Kidney epithelial cell (primary cell): Measurements from ENCODE around the gene NDUFS8. TPM values are rescaled to one million over a fixed set of nuclear protein-coding genes. Genes with fewer than 3 reads are reported as not detected.
"Not testable (repeated sequence)": the region's sequence is repeated elsewhere in the genome, so short reads cannot be mapped to it uniquely, and the experiment has no call there.

ENCODE experiments used
- DNase-seq: peaks from one replicate; pipeline ENCODE4 v3.0.0-alpha.2; 2010; ENCODE audit warnings: low read depth
- H3K27me3 ChIP-seq: 2 replicates; pipeline ENCODE4 v1.6.0; 2011; ENCODE audit warnings: low read length; ENCODE audit not compliant: control insufficient read depth, insufficient read depth
- H3K36me3 ChIP-seq: 2 replicates; pipeline ENCODE4 v1.5.1; 2011; ENCODE audit warnings: low read length; ENCODE audit not compliant: control insufficient read depth, insufficient read depth
- H3K4me3 ChIP-seq: 2 replicates; pipeline ENCODE4 v1.5.1; 2011; ENCODE audit warnings: low read depth, mild to moderate bottlenecking, control low read depth, low read length
- CTCF ChIP-seq: IDR thresholded peaks from 2 replicates; pipeline ENCODE4 v1.5.1; 2011; ENCODE audit warnings: mild to moderate bottlenecking, moderate library complexity, low read length, control low read depth, inconsistent platforms; ENCODE audit not compliant: insufficient read depth, poor library complexity, severe bottlenecking
- total RNA-seq: library from RNA; depleted of rRNA; stranded (reverse); fragments of >200 nt; gene quantifications from 2 replicates; pipeline ENCODE4 v1.2.3, GENCODE V29; 2015

Gene NDUFS8
- total RNA-seq, 1 donor from 2014 or later, result 246 TPM

DNA sequence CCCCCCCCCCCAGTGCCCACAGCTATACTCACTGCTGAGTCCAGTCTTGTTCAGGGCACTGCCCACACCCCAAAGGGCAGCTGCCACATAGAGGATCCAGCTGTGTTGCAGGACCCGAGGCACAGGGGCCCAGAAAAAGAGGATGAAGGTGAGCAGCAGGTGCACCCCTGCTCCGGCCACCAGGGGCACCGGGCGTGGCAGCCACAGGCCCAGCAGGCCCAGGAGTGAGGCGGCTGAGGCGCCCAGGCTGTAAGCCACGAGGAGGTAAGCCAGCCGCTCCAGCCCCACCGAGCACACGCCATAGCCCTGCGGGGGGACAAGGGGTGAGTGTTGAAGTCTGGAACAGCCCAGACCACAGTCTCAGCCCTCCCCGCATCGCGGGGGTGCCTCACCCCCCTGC lies 34.9 kb upstream of the NDUFS8 start:
- not testable (repeated sequence) for H3K36me3 ChIP-seq, DNase-seq, H3K4me3 ChIP-seq, H3K27me3 ChIP-seq

- no peak for DNase-seq
- Histone ChIP-seq H3K36me3 (no peaks in the 10 kb centered on the region), H3K27me3 (no peaks in the 10 kb centered on the region), H3K4me3 (no peak overlapping the region)
- no peak for TF ChIP-seq CTCF
These were observed 34.4 kb upstream of the NDUFS8 start for GRCh38 chr11:67996051-67996450.

DNA sequence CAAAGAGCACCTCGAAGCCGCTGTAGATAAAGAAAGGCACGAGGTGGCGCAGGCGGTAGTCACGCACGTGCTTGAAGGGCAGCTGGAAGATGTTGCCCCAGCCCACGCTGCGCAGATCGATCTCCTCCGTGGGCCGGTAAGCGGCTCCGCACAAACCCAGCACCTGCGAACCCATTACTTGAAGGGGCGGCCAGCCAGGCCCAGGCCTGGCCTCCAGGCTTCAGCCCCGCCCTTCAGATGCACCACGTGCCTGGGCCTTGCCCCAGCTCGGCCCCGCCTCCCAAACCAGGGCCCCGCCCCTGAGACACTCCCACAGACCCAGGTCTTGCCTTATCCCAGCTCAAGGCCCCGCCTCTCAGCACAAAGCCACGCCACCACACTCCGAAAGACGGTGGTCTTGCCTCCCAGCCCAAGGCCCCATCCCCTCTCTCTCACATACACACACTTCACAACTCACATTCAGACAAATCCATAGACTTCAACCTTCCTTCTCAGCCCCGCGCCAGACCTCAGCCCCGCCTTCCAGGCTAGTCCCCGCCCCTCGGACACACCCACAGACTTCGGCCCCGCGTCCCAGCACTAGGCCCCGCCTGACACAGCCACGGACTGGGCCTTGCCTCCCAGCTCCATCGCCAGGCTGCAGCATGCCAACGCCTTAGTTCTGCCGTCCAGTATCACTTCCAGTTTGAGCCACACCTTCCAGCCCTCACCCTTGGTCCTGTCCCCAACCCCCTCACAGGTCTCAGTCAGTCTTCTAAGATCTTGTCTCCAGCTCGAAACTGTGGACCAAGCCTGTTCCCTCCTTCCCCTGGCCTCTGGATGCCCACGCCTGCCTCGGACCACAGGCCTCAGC lies 33.6 kb upstream of the NDUFS8 start:
- no peak for TF ChIP-seq CTCF
- Histone ChIP-seq H3K27me3 (no peaks in the 10 kb centered on the region), H3K4me3 (no peak overlapping the region), H3K36me3 (no peaks in the 10 kb centered on the region)
- DNase-seq, result no peak

DNA sequence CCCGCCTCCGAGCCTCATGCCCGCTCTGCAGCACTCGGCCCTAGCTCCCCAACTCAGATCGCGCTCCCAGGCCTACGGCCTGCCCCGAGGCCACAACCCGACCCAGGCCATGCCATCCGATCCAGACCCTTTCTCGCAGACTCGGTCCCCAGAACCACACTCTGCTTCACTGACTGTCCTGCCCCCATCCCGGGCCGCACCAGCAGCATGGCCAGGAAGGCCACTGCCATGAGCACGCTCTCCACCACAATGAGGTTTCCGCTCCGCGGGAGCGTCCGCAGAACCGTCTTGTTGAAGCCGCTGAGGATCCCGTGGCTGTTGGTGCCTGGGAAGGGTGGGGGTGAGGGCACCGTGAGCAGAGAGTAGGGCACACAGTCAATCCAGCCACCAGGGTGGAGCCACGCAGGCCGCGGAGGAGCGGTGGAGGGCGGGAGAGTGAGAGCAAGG lies 33.0 kb upstream of the NDUFS8 start:
- no peak overlapping the region for H3K4me3 ChIP-seq
- no peak for DNase-seq
- no peaks in the 10 kb centered on the region for H3K27me3 ChIP-seq
- H3K36me3 ChIP-seq, result no peaks in the 10 kb centered on the region
- TF ChIP-seq CTCF, result no peak

DNA sequence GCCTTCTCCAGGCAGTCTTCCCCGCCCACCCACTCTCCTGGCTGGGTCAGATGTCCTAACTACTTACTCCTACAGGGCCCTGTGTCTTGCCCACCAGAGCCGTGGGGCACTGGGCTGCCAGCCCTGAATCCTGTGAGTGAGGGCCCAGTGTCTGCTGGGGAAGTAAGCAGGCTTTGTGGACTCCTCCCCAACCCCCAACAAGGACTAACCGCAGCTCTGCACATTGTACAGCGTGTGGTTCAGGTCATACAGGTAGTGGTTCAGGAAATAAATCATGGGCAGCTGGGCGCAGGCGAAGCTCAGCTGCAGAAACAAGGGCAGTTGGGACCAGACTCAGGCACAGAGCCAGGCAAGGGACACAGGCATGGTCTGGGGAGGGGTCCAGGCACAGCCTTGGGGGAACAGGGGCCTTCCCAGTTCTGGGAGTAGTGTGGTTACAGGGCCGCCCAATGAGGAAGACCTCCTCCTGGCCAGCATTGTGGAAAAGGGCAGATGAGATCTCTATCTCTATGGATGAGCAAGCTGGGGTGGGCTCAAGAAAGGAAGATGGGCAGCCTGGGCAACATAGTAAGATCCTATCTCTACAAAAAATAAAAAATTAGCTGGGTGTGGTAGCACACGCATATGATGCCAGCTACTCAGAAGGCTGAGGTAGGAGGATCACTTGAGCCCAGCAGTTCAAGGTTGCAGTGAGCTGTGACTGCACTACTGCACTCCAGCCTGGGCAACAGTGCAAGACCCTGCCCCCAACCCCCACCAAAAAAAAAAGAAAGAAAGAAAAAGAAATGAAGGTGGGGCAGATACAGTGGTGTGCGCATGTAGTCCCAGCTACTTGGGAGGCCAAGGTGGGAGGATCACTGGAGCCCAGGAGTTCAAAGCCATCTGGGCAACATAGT lies 32.1 kb upstream of the NDUFS8 start:
- H3K36me3 ChIP-seq, result no peaks in the 10 kb centered on the region
- no peak for DNase-seq
- TF ChIP-seq CTCF, result no peak
- no peak overlapping the region for H3K4me3 ChIP-seq
- H3K27me3 ChIP-seq, result no peaks in the 10 kb centered on the region

GRCh38 chr11:67999201-67999629 lies 31.3 kb upstream of the NDUFS8 start:
- DNase-seq, result no peak
- Histone ChIP-seq H3K36me3 (no peaks in the 10 kb centered on the region), H3K4me3 (no peak overlapping the region), H3K27me3 (no peaks in the 10 kb centered on the region)
- no peak for TF ChIP-seq CTCF
